GM23338 (cell line): ENCODE measurements around the gene DNMT1. TPM values are rescaled to one million over a fixed set of nuclear protein-coding genes. Genes with fewer than 3 reads are reported as not detected.

Experiments
- ATAC-seq: fragments of 200-7000 bp; cut with Tn5 transposase; 3 replicates; pipeline ENCODE4 v1.9.1; 2020
- DNase-seq: peaks from one replicate; pipeline ENCODE4 v3.0.0-alpha.2; 2015; ENCODE audit warnings: low spot score
- H2AFZ ChIP-seq: fragments of 200-600 bp; sonication (generic); 2 replicates; pipeline ENCODE4 v1.8.0; 2016; ENCODE audit warnings: antibody characterized with exemption, mild to moderate bottlenecking, moderate library complexity
- H3F3A ChIP-seq: fragments of 200-600 bp; sonication (generic); replicated peaks from 2 replicates; pipeline ENCODE4 v1.8.0; 2017; ENCODE audit warnings: antibody characterized with exemption, mixed run types, low read depth
- H3K27ac ChIP-seq: fragments of 200-600 bp; sonication (generic); 2 replicates; pipeline ENCODE4 v1.6.1; 2016; ENCODE audit warnings: low read depth
- H3K27me3 ChIP-seq: fragments of 200-600 bp; sonication (generic); 2 replicates; pipeline ENCODE4 v1.8.0; 2016; ENCODE audit warnings: mild to moderate bottlenecking, mixed run types, moderate library complexity; ENCODE audit not compliant: insufficient read depth
- H3K36me3 ChIP-seq: fragments of 200-600 bp; sonication (generic); 2 replicates; pipeline ENCODE4 v1.8.0; 2016; ENCODE audit warnings: mild to moderate bottlenecking; ENCODE audit not compliant: insufficient read depth
- H3K4me1 ChIP-seq: fragments of 200-600 bp; sonication (generic); 2 replicates; pipeline ENCODE4 v1.8.0; 2016; ENCODE audit warnings: mild to moderate bottlenecking, moderate library complexity; ENCODE audit not compliant: insufficient read depth
- H3K4me2 ChIP-seq: fragments of 200-600 bp; sonication (generic); 2 replicates; pipeline ENCODE4 v1.7.1; 2017; ENCODE audit warnings: mixed run types
- H3K4me3 ChIP-seq: fragments of 200-600 bp; sonication (generic); 2 replicates; pipeline ENCODE4 v1.6.1; 2016; ENCODE audit warnings: mixed run types
- H3K79me2 ChIP-seq: fragments of 200-600 bp; sonication (generic); replicated peaks from 2 replicates; pipeline ENCODE4 v1.8.0; 2017; ENCODE audit warnings: mild to moderate bottlenecking; ENCODE audit not compliant: insufficient read depth
- H3K9me2 ChIP-seq: fragments of 200-600 bp; sonication (generic); 2 replicates; pipeline ENCODE4 v1.8.0; 2017; ENCODE audit not compliant: insufficient read depth
- H4K20me1 ChIP-seq: fragments of 200-600 bp; sonication (generic); replicated peaks from 2 replicates; pipeline ENCODE4 v1.8.0; 2017; ENCODE audit warnings: mild to moderate bottlenecking; ENCODE audit not compliant: insufficient read depth
- H3K27ac Mint-ChIP-seq: 2 replicates; pipeline ENCODE4 v1.8.0; 2020; ENCODE audit warnings: inconsistent platforms, mild to moderate bottlenecking, moderate library complexity, mixed read lengths
- H3K27me3 Mint-ChIP-seq: 3 replicates; pipeline ENCODE4 v1.8.0; 2022; ENCODE audit warnings: low read depth, mild to moderate bottlenecking, moderate library complexity, mixed read lengths, inconsistent platforms; ENCODE audit not compliant: insufficient read depth, poor library complexity
- H3K36me3 Mint-ChIP-seq: 3 replicates; pipeline ENCODE4 v1.8.0; 2021; ENCODE audit warnings: low read depth, mild to moderate bottlenecking, inconsistent platforms, moderate library complexity, mixed read lengths
- H3K4me1 Mint-ChIP-seq: 3 replicates; pipeline ENCODE4 v1.8.0; 2020; ENCODE audit warnings: mild to moderate bottlenecking, inconsistent platforms, mixed read lengths
- H3K4me3 Mint-ChIP-seq: 3 replicates; pipeline ENCODE4 v1.8.0; 2021; ENCODE audit warnings: moderate library complexity, mild to moderate bottlenecking, inconsistent platforms, mixed read lengths
- H3K9me3 Mint-ChIP-seq: 3 replicates; pipeline ENCODE4 v1.8.0; 2020; ENCODE audit warnings: moderate library complexity, mild to moderate bottlenecking, inconsistent platforms, mixed read lengths
- CREB1 ChIP-seq: fragments of 250-450 bp; sonication (Bioruptor Pico); IDR thresholded peaks from 2 replicates; pipeline ENCODE4 v1.5.0; 2020; ENCODE audit warnings: low read depth, mild to moderate bottlenecking, moderate library complexity
- EZH2 ChIP-seq: fragments of 200-600 bp; sonication (generic); IDR thresholded peaks from one replicate; pipeline ENCODE4 v1.8.0; 2017; ENCODE audit warnings: antibody characterized with exemption, mild to moderate bottlenecking, low read depth; ENCODE audit not compliant: unreplicated experiment
- EZH2phosphoT487 ChIP-seq: fragments of 200-600 bp; sonication (generic); IDR thresholded peaks from one replicate; pipeline ENCODE4 v1.8.1; 2018; ENCODE audit warnings: antibody characterized with exemption; ENCODE audit not compliant: unreplicated experiment
- JUNB ChIP-seq: IDR thresholded peaks from one replicate; pipeline ENCODE4 v1.6.1; 2016; ENCODE audit warnings: antibody characterized with exemption; ENCODE audit not compliant: unreplicated experiment
- NANOG ChIP-seq: IDR thresholded peaks from 2 replicates; pipeline ENCODE4 v1.6.1; 2016; ENCODE audit warnings: antibody characterized with exemption, borderline replicate concordance
- POLR2AphosphoS5 ChIP-seq: IDR thresholded peaks from 2 replicates; pipeline ENCODE4 v1.6.1; 2016; ENCODE audit warnings: antibody characterized with exemption, low read depth
- STAT1 ChIP-seq: IDR thresholded peaks from one replicate; pipeline ENCODE4 v1.6.1; 2016; ENCODE audit warnings: antibody characterized with exemption; ENCODE audit not compliant: unreplicated experiment
- ZNF114 ChIP-seq: fragments of 250-450 bp; sonication (Bioruptor Pico); IDR thresholded peaks from 2 replicates; pipeline ENCODE4 v1.5.0; 2020; ENCODE audit warnings: mild to moderate bottlenecking, moderate library complexity
- ZNF331 ChIP-seq: fragments of 250-450 bp; sonication (Bioruptor Pico); IDR thresholded peaks from 2 replicates; pipeline ENCODE4 v1.5.0; 2020; ENCODE audit warnings: low read depth, mild to moderate bottlenecking, moderate library complexity
- polyA plus RNA-seq: library from polyadenylated mRNA; unstranded; fragments of >200 nt; fragmentation: Nextera tagmentation; extraction: Ambion mirVana; gene quantifications from 2 replicates; pipeline ENCODE4 v1.2.1, GENCODE V29; 2016
- total RNA-seq: library from RNA; depleted of rRNA; stranded (reverse); fragments of >200 nt; shearing (Covaris generic); gene quantifications from 2 replicates; pipeline ENCODE4 v1.2.3, GENCODE V29; 2014
- TF ChIP-seq, protein P1 (sequence below): fragments of 250-450 bp; sonication (Bioruptor Pico); IDR thresholded peaks from 2 replicates; pipeline ENCODE4 v1.5.0; 2020; ENCODE audit warnings: mild to moderate bottlenecking, moderate library complexity
- TF ChIP-seq, protein P2 (sequence below): IDR thresholded peaks from 2 replicates; pipeline ENCODE4 v1.6.1; 2016; ENCODE audit warnings: antibody characterized with exemption
- TF ChIP-seq, protein P3 (sequence below), 2 experiments: fragments of 200-600 bp in 1 of 2; sonication (generic) in 1 of 2; conservative IDR thresholded peaks; 2 replicates each; pipeline versions ENCODE4 v1.5.1 to v1.6.1; 2016 to 2017; ENCODE audit warnings: antibody characterized with exemption in 2 of 2, low read depth in 2 of 2, mild to moderate bottlenecking in 2 of 2, moderate library complexity in 1 of 2
- TF ChIP-seq, protein P4 (sequence below): IDR thresholded peaks from one replicate; pipeline ENCODE4 v1.6.1; 2018; ENCODE audit warnings: antibody characterized with exemption; ENCODE audit not compliant: unreplicated experiment

The DNMT1 gene
- total and polyA plus RNA-seq, 2 experiments from 2014 or later = 238 to 589 TPM

DNA sequence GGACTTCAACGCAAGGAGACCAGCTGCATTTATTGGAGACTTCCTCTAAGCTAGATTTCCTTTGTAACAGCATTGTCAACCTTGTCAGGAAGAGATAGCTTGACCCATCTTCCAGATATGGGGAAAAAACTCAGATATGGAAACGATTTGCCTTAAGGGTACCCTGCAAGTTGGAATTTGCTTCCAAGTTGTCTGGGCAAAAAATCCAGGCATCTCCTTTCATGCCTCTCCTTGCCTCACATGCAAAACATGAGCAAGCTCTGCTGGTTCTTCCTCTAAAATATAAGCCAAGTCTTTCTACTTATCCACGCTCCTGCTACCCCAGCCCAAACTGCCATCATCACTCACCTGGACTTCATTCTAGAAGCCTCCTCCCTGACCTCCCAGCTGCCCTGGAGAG lies 6.4 kb upstream of the DNMT1 start:
- H4K20me1 ChIP-seq = no peaks in the 10 kb centered on the region
- no peaks in the 10 kb centered on the region for H3K27me3 ChIP-seq
- no peak for DNase-seq
- ATAC-seq = no peak
- H3K4me1 ChIP-seq = no peaks in the 10 kb centered on the region
- Mint-ChIP-seq H3K27me3 (peaks cover 5% of the 10 kb centered on the region), H3K4me1 (peaks cover 11% of the 10 kb centered on the region; the same call in 2 of the 3 replicates), H3K27ac (no peak overlapping the region), H3K4me3 (no peak overlapping the region), H3K36me3 (peaks cover 5% of the 10 kb centered on the region; the same call in 1 of the 3 replicates), H3K9me3 (peaks cover 6% of the 10 kb centered on the region; the same call in 1 of the 3 replicates)
- H3F3A ChIP-seq = no peaks in the 10 kb centered on the region
- no peaks in the 10 kb centered on the region for H3K36me3 ChIP-seq
- H3K27ac ChIP-seq = no peak overlapping the region
- H3K79me2 ChIP-seq = no peaks in the 10 kb centered on the region
- no peaks in the 10 kb centered on the region for H3K9me2 ChIP-seq
- H3K4me3 ChIP-seq = no peak overlapping the region
- H2AFZ ChIP-seq = no peak overlapping the region
- no peak overlapping the region for H3K4me2 ChIP-seq
- TF ChIP-seq ZNF114 (CRISPR knock-in tag) (no peak), EZH2 (no peak), CREB1 (CRISPR knock-in tag) (no peak), POLR2AphosphoS5 (no peak), STAT1 (no peak), NANOG (no peak), EZH2phosphoT487 (no peak), ZNF331 (CRISPR knock-in tag) (no peak), JUNB (no peak)
- TF ChIP-seq, protein P1, sequence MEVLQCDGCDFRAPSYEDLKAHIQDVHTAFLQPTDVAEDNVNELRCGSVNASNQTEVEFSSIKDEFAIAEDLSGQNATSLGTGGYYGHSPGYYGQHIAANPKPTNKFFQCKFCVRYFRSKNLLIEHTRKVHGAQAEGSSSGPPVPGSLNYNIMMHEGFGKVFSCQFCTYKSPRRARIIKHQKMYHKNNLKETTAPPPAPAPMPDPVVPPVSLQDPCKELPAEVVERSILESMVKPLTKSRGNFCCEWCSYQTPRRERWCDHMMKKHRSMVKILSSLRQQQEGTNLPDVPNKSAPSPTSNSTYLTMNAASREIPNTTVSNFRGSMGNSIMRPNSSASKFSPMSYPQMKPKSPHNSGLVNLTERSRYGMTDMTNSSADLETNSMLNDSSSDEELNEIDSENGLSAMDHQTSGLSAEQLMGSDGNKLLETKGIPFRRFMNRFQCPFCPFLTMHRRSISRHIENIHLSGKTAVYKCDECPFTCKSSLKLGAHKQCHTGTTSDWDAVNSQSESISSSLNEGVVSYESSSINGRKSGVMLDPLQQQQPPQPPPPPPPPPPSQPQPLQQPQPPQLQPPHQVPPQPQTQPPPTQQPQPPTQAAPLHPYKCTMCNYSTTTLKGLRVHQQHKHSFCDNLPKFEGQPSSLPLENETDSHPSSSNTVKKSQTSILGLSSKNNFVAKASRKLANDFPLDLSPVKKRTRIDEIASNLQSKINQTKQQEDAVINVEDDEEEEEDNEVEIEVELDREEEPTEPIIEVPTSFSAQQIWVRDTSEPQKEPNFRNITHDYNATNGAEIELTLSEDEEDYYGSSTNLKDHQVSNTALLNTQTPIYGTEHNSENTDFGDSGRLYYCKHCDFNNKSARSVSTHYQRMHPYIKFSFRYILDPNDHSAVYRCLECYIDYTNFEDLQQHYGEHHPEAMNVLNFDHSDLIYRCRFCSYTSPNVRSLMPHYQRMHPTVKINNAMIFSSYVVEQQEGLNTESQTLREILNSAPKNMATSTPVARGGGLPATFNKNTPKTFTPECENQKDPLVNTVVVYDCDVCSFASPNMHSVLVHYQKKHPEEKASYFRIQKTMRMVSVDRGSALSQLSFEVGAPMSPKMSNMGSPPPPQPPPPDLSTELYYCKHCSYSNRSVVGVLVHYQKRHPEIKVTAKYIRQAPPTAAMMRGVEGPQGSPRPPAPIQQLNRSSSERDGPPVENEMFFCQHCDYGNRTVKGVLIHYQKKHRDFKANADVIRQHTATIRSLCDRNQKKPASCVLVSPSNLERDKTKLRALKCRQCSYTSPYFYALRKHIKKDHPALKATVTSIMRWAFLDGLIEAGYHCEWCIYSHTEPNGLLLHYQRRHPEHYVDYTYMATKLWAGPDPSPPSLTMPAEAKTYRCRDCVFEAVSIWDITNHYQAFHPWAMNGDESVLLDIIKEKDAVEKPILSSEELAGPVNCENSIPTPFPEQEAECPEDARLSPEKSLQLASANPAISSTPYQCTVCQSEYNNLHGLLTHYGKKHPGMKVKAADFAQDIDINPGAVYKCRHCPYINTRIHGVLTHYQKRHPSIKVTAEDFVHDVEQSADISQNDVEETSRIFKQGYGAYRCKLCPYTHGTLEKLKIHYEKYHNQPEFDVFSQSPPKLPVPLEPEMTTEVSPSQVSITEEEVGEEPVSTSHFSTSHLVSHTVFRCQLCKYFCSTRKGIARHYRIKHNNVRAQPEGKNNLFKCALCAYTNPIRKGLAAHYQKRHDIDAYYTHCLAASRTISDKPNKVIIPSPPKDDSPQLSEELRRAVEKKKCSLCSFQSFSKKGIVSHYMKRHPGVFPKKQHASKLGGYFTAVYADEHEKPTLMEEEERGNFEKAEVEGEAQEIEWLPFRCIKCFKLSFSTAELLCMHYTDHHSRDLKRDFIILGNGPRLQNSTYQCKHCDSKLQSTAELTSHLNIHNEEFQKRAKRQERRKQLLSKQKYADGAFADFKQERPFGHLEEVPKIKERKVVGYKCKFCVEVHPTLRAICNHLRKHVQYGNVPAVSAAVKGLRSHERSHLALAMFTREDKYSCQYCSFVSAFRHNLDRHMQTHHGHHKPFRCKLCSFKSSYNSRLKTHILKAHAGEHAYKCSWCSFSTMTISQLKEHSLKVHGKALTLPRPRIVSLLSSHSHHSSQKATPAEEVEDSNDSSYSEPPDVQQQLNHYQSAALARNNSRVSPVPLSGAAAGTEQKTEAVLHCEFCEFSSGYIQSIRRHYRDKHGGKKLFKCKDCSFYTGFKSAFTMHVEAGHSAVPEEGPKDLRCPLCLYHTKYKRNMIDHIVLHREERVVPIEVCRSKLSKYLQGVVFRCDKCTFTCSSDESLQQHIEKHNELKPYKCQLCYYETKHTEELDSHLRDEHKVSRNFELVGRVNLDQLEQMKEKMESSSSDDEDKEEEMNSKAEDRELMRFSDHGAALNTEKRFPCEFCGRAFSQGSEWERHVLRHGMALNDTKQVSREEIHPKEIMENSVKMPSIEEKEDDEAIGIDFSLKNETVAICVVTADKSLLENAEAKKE (CRISPR knock-in tag) = no peak
- TF ChIP-seq, protein P2, sequence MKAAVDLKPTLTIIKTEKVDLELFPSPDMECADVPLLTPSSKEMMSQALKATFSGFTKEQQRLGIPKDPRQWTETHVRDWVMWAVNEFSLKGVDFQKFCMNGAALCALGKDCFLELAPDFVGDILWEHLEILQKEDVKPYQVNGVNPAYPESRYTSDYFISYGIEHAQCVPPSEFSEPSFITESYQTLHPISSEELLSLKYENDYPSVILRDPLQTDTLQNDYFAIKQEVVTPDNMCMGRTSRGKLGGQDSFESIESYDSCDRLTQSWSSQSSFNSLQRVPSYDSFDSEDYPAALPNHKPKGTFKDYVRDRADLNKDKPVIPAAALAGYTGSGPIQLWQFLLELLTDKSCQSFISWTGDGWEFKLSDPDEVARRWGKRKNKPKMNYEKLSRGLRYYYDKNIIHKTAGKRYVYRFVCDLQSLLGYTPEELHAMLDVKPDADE = no peak
- TF ChIP-seq, protein P3, sequence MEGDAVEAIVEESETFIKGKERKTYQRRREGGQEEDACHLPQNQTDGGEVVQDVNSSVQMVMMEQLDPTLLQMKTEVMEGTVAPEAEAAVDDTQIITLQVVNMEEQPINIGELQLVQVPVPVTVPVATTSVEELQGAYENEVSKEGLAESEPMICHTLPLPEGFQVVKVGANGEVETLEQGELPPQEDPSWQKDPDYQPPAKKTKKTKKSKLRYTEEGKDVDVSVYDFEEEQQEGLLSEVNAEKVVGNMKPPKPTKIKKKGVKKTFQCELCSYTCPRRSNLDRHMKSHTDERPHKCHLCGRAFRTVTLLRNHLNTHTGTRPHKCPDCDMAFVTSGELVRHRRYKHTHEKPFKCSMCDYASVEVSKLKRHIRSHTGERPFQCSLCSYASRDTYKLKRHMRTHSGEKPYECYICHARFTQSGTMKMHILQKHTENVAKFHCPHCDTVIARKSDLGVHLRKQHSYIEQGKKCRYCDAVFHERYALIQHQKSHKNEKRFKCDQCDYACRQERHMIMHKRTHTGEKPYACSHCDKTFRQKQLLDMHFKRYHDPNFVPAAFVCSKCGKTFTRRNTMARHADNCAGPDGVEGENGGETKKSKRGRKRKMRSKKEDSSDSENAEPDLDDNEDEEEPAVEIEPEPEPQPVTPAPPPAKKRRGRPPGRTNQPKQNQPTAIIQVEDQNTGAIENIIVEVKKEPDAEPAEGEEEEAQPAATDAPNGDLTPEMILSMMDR (conservative IDR thresholded peaks at IDR 0.05; ENCODE audit: low read depth in 2 of 2) = no peak
- TF ChIP-seq, protein P4, sequence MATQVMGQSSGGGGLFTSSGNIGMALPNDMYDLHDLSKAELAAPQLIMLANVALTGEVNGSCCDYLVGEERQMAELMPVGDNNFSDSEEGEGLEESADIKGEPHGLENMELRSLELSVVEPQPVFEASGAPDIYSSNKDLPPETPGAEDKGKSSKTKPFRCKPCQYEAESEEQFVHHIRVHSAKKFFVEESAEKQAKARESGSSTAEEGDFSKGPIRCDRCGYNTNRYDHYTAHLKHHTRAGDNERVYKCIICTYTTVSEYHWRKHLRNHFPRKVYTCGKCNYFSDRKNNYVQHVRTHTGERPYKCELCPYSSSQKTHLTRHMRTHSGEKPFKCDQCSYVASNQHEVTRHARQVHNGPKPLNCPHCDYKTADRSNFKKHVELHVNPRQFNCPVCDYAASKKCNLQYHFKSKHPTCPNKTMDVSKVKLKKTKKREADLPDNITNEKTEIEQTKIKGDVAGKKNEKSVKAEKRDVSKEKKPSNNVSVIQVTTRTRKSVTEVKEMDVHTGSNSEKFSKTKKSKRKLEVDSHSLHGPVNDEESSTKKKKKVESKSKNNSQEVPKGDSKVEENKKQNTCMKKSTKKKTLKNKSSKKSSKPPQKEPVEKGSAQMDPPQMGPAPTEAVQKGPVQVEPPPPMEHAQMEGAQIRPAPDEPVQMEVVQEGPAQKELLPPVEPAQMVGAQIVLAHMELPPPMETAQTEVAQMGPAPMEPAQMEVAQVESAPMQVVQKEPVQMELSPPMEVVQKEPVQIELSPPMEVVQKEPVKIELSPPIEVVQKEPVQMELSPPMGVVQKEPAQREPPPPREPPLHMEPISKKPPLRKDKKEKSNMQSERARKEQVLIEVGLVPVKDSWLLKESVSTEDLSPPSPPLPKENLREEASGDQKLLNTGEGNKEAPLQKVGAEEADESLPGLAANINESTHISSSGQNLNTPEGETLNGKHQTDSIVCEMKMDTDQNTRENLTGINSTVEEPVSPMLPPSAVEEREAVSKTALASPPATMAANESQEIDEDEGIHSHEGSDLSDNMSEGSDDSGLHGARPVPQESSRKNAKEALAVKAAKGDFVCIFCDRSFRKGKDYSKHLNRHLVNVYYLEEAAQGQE = no peak
